CMK (cell line): ENCODE data around the gene FRMD5.

Experiments
- DNase-seq: peaks from one replicate; pipeline ENCODE4 v3.0.0-alpha.2; 2010; ENCODE audit warnings: low read depth

FRMD5 gene

DNA sequence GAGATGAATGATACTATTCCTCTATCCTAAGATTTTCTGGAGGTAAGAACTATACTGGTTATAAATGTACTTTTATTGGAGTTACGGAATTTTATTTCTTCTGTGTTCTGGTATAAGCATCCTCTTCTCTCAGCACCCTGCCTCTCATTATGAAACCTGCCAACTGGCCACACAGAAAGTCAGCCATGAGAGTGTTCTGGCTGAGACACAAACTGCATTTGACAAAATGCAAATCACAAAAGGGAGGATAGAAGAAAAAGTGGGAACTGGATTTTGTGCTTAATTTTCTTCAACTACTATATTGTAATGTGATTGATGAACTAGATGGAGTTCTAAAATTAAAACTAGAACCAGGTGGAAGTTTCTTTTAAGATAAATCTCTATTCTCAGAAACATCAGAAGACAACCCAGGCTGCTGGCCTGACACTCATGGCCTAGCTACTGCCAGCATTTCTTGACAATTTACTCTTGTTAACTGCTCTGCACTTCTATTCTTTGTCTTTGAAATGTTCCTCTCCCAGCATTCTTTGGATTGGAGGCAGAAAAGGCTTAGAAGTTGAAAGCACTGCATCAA lies 225.2 kb downstream of the FRMD5 start:
- no peak for DNase-seq

DNA sequence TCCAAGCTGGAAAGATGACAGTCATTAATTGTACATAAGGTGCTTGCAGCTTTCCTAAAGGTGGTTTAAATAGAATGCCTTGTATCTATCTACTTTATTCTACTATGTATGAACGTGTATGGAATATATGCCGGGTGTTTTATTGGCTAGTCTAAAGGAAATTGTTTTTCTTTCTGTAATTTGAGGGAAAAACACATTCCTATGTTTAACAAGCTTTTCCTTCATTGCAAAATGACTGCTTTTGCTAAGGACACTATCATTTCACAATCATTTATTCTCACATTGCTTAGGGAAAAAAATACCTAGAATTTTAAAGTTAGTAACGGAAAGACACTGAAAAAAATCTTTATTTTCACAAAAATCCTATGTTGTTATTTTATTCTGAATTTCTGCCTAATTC lies 226.5 kb downstream of the FRMD5 start:
- DNase-seq: no peak

DNA sequence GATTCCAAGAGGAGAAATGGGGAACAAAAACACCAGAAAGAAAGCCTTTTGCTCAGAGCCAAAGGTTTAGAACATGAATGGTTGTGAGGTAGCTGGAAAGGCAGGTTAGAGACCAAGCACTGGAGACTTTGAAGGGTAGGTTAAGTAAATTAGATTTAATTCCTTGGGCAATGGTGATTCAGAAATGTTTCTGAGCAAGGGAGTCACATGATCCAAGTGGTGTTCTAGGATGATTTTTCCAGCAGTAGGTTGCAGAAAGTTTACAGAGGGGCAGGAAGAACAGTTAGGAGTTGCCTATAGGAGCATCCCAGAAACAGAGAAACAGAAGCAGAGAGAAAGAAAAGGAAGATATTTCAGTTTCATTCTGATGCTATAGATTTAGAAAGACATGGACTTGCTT lies 228.4 kb downstream of the FRMD5 start:
- no peak for DNase-seq

DNA sequence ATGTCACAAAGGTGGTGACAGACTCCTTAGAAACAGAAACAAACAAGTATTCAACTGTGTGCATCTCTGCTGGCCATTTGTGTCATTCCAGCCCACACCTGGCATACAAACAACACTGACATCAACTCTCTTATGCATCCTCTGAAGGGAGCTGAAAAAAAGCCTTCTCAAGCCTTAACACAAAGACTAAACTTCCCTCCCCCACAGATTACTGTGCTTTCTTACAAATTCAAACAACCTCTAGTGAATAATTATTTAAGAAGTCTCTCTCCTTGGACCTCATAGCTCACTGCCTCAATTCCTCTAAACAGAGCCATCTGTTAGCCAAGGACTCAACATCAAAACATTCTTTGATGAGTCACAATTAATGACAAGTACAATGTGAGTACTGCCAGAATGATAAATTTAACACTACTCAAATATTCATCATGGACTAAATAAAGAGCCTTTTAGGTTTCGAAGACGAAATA lies 236.2 kb downstream of the FRMD5 start:
- DNase-seq: no peak

DNA sequence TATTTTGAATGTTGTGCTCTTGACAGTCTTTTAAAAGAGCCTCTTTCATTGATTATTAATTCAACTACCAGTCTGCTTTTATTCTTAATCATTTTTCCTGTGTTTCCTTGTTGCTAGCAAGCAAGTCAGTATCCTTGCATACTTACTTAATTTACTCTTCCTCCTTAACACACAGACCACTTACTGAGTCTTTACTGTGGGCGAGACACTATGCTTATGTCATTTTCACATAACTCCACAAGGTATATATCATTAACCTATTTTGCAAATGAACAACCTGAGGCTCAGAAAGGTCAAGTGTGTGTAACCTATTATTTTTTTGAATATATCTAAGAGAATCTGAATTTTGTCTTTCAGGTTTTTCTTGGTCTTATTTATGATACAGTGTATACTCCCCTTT lies 237.3 kb downstream of the FRMD5 start:
- DNase-seq: no peak

DNA sequence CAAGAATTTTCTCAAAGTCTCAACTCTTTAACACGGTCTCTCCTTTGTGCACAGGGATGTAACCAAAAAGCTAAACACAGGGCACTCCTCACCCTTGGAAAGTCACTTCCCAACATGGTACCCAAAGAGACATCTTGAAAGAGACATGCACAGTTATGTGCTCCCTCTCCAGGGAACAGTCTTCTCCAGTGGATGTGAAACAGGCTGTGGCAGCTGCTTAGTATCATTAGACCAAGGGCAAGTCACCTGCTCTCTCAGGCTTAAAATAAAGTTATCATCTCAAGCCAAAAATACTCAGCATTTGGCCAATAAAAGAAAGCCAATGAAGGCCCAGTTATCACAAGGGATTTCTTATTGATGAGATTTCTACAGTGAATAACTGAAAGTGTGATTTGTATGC lies 239.9 kb downstream of the FRMD5 start:
- DNase-seq: no peak

DNA sequence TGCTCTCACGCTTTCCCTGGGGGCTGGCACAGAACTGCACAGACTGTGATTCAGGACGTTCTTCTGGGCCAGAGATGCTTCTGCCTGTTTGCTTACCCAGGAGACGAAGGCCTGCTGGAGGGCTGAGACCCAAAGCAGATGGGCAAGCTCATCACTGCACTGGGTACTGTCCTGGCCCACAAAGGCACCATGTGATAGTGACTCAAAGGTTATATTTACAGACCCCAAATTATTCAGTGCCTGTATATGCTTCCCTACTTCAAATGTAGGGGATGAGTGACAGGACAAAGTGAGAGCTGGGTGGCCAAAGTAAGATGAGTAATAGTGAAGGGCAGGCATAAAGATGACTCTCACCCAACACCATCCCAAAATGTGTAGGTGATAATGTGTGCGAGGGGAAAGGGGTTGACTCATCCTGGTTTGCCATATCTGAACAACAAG lies 240.9 kb downstream of the FRMD5 start:
- no peak for DNase-seq

DNA sequence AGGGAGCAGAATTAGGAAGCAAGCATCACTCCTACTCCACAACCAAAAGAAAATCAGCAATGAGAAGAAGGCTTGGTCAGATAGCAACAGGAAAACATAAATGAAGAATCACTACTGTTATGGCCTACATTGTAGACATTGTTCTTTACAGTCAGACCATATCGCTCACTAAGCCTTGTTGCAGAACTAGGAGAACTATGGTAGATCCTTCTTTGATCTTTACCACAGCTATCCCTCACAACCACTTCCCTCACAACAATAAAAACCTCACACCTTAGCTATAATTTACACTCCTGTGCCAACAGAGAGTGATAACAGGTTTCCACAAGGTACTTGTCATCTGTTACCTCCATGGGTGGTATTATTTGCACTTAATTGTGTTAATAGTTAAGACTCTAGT lies 241.7 kb downstream of the FRMD5 start:
- DNase-seq: no peak

DNA sequence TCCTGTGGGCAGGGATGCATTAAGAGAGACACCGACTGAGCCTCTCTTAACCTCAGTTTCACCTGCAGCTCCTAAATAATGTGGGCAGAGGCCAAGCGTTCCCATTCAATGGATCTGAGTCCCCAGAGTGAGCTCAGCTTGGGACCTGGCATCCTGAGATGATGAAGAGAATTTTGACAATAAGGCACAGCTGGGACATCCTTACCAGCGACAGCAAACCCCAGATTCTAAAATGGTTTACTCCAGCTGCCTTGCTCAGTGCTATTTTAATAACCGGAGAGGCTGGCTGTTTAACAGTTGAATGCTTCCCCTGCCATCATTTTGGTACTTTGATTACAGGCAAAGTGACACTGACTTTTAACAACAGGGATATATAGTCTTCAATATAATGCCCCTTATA lies 244.5 kb downstream of the FRMD5 start:
- DNase-seq: no peak

DNA sequence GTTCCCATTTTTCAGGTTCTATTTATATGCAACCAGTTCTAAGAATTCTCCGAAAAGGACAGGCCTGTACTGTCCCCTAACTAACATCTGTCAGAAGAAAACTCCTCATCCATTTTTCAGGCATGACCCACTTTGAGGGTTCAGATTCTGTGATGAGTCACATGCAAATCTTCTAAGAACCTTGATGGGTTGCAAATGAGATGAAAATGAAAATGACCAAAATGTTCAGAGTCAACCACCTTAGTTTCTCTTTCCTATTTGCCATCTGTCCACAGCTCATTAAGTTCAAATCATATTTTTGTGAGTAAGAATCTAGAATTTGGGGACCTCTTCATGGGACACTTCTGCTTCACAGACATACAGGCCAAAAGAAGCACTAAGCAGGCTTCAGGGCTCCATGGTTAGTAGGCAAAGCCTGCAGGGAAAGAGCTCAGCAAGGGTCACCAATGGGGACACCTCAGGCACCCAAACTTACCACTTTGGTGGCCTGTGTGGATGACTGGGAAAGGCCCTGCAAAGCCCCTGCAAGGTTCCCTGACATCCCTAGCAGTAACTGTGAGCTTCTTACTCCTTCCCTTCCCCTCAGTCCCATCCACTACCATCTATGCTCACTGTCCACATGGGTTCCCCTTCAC lies 246.3 kb downstream of the FRMD5 start:
- no peak for DNase-seq

DNA sequence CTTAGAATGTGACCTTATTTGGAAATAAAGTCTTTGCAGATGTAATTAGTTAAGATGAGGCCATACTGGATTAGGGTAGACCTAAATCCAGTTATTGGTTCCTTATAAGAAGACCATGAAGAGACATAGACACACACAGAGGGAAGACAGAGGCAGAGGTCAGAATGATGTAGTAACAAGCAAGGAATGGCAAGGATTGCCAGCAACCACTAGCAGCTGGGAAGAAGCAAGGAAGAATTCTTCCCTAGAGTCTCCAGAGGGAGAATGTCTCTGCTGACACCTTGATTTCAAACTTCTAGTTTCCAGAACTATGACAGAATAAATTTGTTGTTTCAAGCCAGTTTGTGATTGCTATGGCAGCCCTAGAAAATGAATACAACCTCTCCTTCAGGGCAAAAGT lies 251.6 kb downstream of the FRMD5 start:
- no peak for DNase-seq

DNA sequence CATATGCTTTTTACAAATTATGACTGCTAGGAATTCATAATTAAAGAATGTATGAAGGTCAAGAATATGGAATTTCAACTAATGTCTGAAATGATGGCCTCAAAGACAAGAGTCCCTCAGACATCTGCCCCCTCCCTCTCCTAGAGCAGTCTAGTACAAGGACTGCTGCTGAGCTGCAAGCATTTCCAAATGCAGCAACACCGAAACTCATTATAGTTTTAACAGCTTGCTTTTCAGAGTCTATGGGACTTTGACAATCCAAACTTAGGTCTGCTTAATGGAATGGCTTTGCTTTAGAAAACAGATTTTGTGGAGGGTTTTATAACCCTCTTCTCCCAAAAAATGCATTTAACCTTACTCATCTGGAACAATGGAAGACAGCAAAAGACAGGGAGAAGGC lies 252.9 kb downstream of the FRMD5 start:
- no peak for DNase-seq

DNA sequence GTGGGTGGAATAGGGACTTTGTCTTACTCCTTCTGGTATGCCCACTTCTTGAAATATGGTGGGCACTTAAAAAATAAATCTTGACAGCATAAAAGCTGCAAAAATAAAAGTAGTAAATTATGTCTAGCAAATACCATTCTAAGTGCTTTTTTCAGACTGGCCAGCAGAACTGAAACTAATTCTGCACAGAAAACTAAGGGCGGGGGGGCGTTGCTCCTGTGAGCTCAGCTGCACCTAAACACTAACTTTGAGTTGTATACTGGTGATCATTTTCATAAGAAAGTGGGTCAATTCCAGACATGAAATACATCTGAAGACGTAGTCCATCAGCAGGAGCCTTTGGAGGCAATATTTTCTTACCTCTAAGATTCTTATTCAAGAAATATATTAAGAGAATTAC lies 253.5 kb downstream of the FRMD5 start:
- no peak for DNase-seq

DNA sequence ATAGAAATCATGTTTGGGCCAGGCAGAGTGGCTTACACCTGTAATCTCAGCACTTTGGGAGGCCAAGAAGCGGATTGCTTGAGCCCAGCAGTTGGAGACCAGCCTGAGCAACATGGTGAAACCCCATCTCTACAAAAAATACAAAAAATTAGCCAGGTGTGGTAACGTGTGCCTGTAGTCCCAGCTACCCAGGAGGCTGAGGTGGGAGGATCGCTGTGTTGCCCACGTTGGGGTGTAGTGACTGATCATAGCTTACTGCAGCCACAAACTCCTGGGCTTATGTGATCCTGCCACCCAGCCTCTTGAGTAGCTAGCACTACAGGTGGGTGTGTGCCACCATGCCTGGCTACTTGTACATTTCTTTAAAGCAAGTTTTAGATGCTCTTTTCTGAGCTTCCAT lies 254.0 kb downstream of the FRMD5 start:
- no peak for DNase-seq

DNA sequence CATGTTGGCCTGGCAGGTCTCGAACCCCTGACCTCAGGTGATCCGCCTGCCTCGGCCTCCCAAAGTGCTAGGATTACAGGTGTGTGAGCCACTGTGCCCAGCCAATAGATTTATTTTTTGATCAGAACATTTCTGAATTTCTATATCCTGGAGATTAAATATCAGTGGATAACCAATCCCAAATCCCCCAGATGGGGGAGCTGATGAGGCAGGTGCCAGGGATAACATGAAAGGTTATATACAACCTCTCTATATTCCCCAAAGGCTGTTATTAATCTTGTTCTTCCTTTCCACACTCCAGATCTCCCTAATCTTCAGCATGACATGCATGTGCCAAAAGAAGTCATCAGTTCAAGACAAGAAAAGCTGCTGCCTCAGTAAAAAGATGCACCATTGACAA lies 256.0 kb downstream of the FRMD5 start:
- no peak for DNase-seq

DNA sequence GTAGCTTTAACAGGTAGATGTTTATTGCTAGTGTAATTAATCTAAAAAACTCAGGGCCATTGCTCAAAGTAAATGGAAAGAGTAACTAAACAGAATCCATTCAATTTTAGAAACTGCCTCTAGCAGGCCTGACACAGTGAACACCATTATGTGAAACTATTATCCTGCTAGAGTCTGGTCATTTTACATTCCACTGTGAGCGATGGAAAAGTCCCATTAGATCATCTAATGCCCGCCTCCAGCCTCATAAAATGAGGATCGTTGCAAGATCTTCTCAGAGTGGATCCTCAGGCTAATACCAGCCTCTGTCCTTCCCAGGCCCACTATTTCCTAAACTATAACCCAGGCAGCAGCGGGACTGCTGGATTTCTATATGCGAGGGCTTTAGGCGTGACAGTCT lies 260.6 kb downstream of the FRMD5 start:
- no peak for DNase-seq

DNA sequence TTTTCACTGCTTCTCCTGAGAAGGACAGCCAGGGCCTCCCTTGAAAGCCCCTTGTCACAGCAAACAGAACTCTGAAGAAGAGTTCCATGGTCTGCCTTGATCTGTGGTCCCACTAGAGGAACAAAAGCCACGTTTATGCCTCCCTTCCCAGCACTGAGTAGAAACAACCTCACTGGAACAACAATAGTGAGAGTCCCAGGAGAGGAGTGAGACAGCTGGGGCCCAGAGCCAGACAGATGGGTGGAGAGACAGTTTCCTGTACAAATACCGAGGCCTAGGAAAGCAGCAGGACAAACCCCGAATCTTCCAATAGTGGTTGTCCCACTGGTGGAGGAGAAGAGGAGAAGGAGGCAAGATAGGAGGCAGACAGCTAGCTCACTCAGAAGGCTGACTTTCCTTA lies 262.2 kb downstream of the FRMD5 start:
- DNase-seq: no peak

DNA sequence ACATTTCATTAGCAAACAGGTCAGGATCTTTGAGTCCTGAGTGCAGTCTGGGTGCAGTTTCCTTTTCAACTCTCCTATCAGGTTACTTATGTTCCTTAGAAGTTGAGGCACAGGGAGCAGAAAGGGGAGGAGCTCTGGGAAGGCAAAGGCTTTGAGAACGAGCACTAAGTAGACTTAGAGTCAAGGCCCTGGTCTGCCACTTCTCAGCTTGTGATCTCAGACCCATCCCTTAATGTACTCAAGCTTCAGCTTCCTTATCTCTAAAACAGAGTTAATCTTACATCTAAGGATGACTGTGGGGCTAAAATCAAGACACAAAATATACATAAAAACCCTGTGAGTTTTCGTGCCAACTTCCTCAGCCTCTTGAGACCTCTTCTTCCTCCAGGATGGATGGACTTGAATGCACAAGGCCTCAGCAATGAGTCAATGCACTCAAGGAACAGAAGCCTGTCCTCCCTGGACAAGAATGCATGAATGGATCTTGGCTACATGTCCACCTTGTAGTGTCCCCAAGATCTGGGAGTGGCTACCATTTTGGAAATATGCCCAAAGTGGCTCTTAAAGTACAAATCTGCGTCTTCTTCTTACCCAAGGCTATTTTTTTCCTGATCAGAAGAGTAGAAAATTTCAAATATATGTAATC lies 263.2 kb downstream of the FRMD5 start:
- DNase-seq: no peak

DNA sequence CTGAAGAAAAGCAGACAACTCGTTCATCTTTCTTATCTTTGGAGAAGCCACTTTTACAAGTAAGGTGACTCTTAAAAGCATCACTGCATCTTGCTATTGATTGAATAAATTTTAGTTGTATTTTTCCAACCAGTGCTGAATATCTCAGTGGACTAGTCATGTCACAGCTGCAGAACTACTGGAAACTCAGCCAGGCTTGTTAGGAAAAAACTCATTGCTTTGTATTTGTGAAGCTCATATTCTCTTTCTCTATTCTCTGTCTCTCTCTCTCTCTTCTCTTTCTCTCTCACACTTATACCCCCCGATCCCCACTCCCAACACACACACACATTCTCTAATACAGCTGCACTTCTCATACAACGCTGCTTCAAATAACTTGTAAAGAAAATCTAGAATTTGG lies 264.0 kb downstream of the FRMD5 start:
- no peak for DNase-seq

DNA sequence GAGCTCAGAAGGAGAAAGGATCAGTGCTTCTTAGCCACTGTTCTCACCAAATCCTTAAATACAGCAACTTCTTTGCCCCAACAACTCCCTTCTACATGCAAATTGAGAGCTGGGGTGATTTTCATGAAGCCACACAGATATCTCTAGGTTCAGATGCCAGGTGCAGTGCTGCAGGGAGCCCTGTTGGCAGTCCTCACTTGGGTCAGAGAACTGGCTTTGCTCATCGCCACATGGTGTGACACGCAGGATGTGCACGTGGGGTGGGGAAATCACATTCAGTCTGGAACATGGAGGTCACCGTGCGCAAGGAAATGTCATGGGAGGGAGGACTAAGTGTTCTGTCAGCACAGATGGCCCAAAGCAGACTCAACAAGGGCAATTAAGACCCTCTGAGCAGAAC lies 264.5 kb downstream of the FRMD5 start:
- DNase-seq: no peak

DNA sequence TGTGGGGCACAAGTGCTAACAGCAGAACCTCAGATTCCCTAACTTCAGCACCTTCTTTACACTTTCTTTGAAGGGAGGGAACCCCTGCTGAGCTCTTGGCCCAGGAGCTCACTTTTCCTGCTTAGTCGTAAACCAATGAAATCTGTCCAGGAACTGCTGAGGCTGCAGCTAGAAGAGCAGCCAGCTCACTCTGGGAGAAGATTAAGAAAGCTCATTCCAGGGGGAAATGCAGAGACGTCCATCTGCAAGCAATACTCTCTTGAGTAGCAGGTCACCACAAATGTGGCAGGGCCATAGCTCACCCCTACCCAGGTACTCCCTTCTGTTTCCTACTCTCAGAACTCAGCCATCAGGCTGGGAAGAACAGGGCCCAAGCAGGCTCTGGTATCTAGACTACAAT lies 265.0 kb downstream of the FRMD5 start:
- no peak for DNase-seq

DNA sequence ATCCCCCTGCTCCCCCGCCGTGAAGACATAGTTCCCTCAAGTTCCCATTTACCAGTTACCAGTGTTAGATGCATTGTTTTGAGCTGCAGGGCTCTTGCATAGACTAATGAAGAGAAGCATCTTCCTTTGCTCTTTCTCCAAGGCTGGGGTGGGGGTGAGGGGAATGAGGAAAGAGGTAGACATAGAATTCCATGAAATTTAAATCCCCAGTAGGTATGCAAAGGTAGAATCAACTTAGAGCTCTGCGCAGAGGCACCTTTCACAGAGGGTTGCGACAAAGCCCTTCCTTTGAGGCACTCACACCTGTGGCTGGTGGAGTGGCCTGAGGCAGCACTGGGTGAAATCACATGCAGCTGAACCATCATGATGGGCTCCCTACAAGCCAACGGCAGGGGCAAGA lies 266.9 kb downstream of the FRMD5 start:
- no peak for DNase-seq

DNA sequence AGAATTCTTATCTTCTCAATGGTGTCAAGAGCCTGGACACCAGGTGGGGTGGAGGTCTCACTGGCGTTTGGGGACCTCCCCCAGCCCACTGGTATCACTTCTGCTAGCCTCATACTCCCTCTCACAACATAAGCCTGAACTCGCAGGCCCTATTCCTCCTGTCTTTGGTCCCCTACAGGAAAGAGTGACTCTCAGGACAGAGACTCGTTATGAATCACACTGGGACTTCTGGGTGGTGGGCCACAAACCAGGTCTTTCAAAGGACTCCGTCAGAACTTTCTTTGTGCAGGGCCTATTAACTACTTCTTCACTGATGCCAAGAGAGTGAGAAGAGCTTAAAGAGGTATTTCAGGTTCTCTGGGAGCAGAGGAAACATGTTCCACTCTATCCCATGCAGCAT lies 267.9 kb downstream of the FRMD5 start:
- DNase-seq: no peak

DNA sequence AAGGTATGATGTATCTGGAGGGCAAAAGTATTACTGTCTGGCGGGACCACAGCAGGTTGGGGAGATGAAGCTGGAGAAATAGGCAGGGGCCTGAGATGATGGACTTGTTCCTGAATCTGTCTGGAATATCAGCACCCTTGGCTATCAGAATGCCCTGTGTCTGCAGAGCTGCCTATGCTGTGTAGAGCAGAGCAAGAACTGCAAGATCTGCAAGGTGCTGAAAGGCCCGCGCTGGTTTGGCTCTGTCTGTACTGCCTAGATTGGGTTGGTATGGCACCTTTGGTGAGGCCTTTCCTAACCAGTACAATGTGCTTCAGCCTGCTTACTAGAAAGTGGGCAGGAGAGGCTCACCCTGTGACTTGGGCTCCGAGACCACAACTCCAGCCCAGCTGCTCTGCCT lies 271.5 kb downstream of the FRMD5 start:
- DNase-seq: no peak
